Neural crest cell (in vitro differentiated cells): Measurements from ENCODE around the gene C9orf43. TPM values are rescaled to one million over a fixed set of nuclear protein-coding genes. Genes with fewer than 3 reads are reported as not detected.

Experiments used
- DNase-seq: peaks from one replicate; pipeline ENCODE4 v3.0.0; 2021; ENCODE audit warnings: low read depth, mixed read lengths, low spot score
- H3K27ac Mint-ChIP-seq: one replicate; pipeline ENCODE4 v1.8.0; 2021; ENCODE audit warnings: mild to moderate bottlenecking, mixed read lengths; ENCODE audit not compliant: unreplicated experiment
- H3K27me3 Mint-ChIP-seq: 2 replicates; pipeline ENCODE4 v1.8.0; 2021; ENCODE audit warnings: low read depth, mild to moderate bottlenecking, mixed read lengths
- H3K36me3 Mint-ChIP-seq: 2 replicates; pipeline ENCODE4 v1.8.0; 2021; ENCODE audit warnings: low read depth, mild to moderate bottlenecking, mixed read lengths
- H3K4me1 Mint-ChIP-seq: 2 replicates; pipeline ENCODE4 v1.8.0; 2021; ENCODE audit warnings: mixed read lengths
- H3K4me3 Mint-ChIP-seq: one replicate; pipeline ENCODE4 v1.8.0; 2021; ENCODE audit warnings: mild to moderate bottlenecking, mixed read lengths
- H3K9me3 Mint-ChIP-seq: 2 replicates; pipeline ENCODE4 v1.8.0; 2021; ENCODE audit warnings: mixed read lengths
- CTCF ChIP-seq: fragments of 200-600 bp; sonication (generic); conservative IDR thresholded peaks from 2 replicates; pipeline ENCODE4 v1.5.0; 2021; ENCODE audit warnings: antibody characterized with exemption, mild to moderate bottlenecking
- total RNA-seq: library from RNA; stranded (reverse); gene quantifications from 2 replicates; pipeline ENCODE4 v1.2.1, GENCODE V29; 2021

C9orf43 gene
- total RNA-seq, 1 donor from 2014 or later = 0.77 TPM

- DNase-seq = no peak
- H3K27me3 Mint-ChIP-seq = no peaks in the 10 kb centered on the region
- no peak for TF ChIP-seq CTCF
- no peaks in the 10 kb centered on the region for H3K36me3 Mint-ChIP-seq
- H3K4me3 Mint-ChIP-seq = no peak overlapping the region
- H3K9me3 Mint-ChIP-seq = no peaks in the 10 kb centered on the region
- no peak overlapping the region for H3K27ac Mint-ChIP-seq
- H3K4me1 Mint-ChIP-seq = peaks cover 24% of the 10 kb centered on the region
These were observed 67.1 kb downstream of the C9orf43 start for GRCh38 chr9:113477661-113478060.

GRCh38 chr9:113479174-113479621 lies 68.7 kb downstream of the C9orf43 start:
- H3K27ac Mint-ChIP-seq = no peak overlapping the region
- no peak for DNase-seq
- no peaks in the 10 kb centered on the region for H3K9me3 Mint-ChIP-seq
- no peak overlapping the region for H3K4me3 Mint-ChIP-seq
- H3K36me3 Mint-ChIP-seq = no peaks in the 10 kb centered on the region
- no peaks in the 10 kb centered on the region for H3K27me3 Mint-ChIP-seq
- TF ChIP-seq CTCF = no peak
- peaks cover 24% of the 10 kb centered on the region for H3K4me1 Mint-ChIP-seq

Other genes with a start within 250 kb of the C9orf43 start
- gene FKBP15, start 189.5 kb upstream of the C9orf43 start, total RNA-seq = 19.9 and 20.2 TPM in 2 replicates
- gene SLC31A1, start 189.2 kb upstream of the C9orf43 start, total RNA-seq = 30.0 and 30.8 TPM in 2 replicates
- gene CDC26, start 135.2 kb upstream of the C9orf43 start, total RNA-seq = 35.3 and 37.1 TPM in 2 replicates
- gene PRPF4, start 135.1 kb upstream of the C9orf43 start, total RNA-seq = 46.3 and 46.4 TPM in 2 replicates
- gene RNF183, start 107.4 kb upstream of the C9orf43 start, total RNA-seq = not detected in 2 replicates
- 3.5 and 3.6 TPM in 2 replicates for gene WDR31, start 70.5 kb upstream of the C9orf43 start, total RNA-seq
- gene BSPRY, start 61.2 kb upstream of the C9orf43 start, total RNA-seq = not detected in 2 replicates
- 12.7 and 13.4 TPM in 2 replicates for gene HDHD3, start 33.8 kb upstream of the C9orf43 start, total RNA-seq
- gene ALAD, start 9.5 kb upstream of the C9orf43 start, total RNA-seq = 23.2 and 23.7 TPM in 2 replicates
- 86.5 and 86.6 TPM in 2 replicates for gene POLE3, start 72 bp upstream of the C9orf43 start, total RNA-seq
- 36.7 and 41.0 TPM in 2 replicates for gene RGS3, start 53.0 kb downstream of the C9orf43 start, total RNA-seq